ENCODE results near the gene ENTPD3. TPM values are rescaled to one million over a fixed set of nuclear protein-coding genes. Genes with fewer than 3 reads are reported as not detected.

ENTPD3 gene
- total RNA-seq, 1 donor from 2014 or later = not detected

DNA sequence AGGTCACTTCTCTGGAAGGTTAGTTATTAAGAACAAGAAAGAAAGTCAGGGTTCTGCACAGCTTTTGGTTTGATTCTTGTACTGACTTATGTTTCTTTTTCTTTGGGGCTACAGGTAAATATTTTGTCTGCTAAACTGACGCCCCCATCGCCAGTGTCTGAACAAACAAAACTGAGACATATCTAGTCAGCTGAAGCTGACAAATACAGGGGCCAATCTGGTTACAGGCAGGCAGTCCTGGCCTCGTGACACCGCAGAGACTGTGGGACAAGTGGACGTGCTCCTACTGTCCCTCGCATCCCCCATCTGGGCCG is 65.5 kb downstream of the ENTPD3 start:
- Mint-ChIP-seq H3K4me3 (peak overlapping the region; percentile 96), H3K9me3 (no peaks in the 10 kb centered on the region)
- POLR2A ChIA-PET = interaction anchor here (0.8 to 3.3 kb wide), 6 partner anchors 25 to 1560 kb away, joined by 4 to 24 read pairs (median 14); partner anchors contain the start of genes CTNNB1, EIF1B, ZNF619 and ZNF621

DNA sequence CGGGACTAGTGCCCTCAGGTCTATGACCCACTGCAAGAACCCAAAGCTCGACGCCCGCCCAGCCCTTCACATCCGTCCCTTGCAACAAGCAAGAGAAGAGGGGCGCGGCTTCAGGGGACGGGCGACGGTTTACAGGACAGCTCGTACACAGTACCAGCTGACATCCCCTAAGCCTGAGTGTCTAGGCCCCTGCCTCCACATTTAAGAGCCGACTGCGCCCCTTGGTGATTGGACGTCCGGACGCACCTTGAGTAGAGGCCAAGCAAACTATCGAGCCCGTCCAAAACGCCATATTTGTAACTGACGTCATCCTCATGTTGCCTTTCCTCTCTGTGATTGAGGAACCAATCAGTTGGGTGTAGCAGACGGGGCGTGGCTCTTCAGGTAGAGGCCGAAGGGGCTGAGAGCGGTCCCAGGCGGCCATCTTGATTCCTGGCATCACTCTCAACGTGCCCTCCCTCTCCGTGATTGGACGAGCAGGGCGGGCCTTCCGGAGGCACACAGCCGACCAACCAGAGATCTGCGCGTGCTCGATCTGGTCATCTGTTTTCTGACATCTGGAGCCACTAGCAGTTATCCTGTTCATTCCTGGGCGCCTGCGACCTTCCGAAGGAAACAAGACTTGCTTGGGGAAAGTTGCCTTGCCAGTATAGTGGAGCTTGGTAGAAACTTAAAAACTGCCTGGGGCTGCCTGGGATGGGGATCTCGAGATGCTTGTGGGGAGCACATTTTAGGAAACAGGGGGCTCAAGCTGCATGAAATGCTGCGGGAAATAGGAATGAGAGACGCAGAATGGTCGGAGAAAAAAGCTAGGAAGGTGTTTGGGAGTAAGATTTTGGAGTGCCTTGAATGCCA is 66.1 kb downstream of the ENTPD3 start:
- H3K27me3 Mint-ChIP-seq = no peaks in the 10 kb centered on the region
- H3K4me3 Mint-ChIP-seq = peak overlapping the region; percentile 96
- intact Hi-C loops (cut with micrococcal nuclease) = loop anchor here (1.0 to 10.0 kb wide), 7 partner anchors 24 to 1398 kb away; partner anchors contain the start of genes CTNNB1, EIF1B, SCN11A and SLC25A38
- H3K4me1 Mint-ChIP-seq = peaks cover 36% of the 10 kb centered on the region
- peak overlapping the region; percentile 98 for H3K27ac Mint-ChIP-seq
- ChIA-PET CTCF (interaction anchor here (0.8 to 2.5 kb wide), 2 partner anchors 144 to 145 kb away, joined by 3 to 7 read pairs; no protein-coding TSS in a partner anchor), POLR2A (interaction anchor here (0.6 to 3.3 kb wide), 8 partner anchors 10 to 1577 kb away, joined by 3 to 24 read pairs (median 8); partner anchors contain the start of genes CTNNB1, EIF1B, ZNF619 and ZNF621)
- peaks cover 19% of the 10 kb centered on the region for H3K36me3 Mint-ChIP-seq (ENCODE audit: low read depth)
- ATAC-seq (ENCODE audit: low read depth) = peak; percentile 92
- TF ChIP-seq, protein P1, sequence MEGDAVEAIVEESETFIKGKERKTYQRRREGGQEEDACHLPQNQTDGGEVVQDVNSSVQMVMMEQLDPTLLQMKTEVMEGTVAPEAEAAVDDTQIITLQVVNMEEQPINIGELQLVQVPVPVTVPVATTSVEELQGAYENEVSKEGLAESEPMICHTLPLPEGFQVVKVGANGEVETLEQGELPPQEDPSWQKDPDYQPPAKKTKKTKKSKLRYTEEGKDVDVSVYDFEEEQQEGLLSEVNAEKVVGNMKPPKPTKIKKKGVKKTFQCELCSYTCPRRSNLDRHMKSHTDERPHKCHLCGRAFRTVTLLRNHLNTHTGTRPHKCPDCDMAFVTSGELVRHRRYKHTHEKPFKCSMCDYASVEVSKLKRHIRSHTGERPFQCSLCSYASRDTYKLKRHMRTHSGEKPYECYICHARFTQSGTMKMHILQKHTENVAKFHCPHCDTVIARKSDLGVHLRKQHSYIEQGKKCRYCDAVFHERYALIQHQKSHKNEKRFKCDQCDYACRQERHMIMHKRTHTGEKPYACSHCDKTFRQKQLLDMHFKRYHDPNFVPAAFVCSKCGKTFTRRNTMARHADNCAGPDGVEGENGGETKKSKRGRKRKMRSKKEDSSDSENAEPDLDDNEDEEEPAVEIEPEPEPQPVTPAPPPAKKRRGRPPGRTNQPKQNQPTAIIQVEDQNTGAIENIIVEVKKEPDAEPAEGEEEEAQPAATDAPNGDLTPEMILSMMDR (IDR thresholded peaks at IDR 0.05) = no peak
- no peaks in the 10 kb centered on the region for H3K9me3 Mint-ChIP-seq
- DNase-seq = peak; percentile 81

More for the DNA sequence above, 65.5 kb downstream of the ENTPD3 start:
- TF ChIP-seq, protein P1 (IDR thresholded peaks at IDR 0.05) = no peak
- peaks cover 13% of the 10 kb centered on the region for H3K36me3 Mint-ChIP-seq (ENCODE audit: low read depth)
- H3K27ac Mint-ChIP-seq = peak overlapping the region; percentile 98
- DNase-seq = no peak
- ATAC-seq (ENCODE audit: low read depth) = no peak
- no peaks in the 10 kb centered on the region for H3K27me3 Mint-ChIP-seq
- intact Hi-C loops (cut with micrococcal nuclease) = loop anchor here (5.0 to 10.0 kb wide), 4 partner anchors 520 to 1398 kb away; partner anchors contain the start of genes CTNNB1, SCN11A, SLC25A38 and WDR48
- CTCF ChIA-PET = interaction anchor here (2.5 kb wide), 1 partner anchor 144 kb away, joined by 7 read pairs; no protein-coding TSS in a partner anchor
- peaks cover 32% of the 10 kb centered on the region for H3K4me1 Mint-ChIP-seq

GRCh38 chr3:40453933-40454332 is 66.9 kb downstream of the ENTPD3 start:
- TF ChIP-seq, protein P1 (IDR thresholded peaks at IDR 0.05) = no peak
- H3K9me3 Mint-ChIP-seq = no peaks in the 10 kb centered on the region
- no peak overlapping the region for H3K4me3 Mint-ChIP-seq
- H3K36me3 Mint-ChIP-seq (ENCODE audit: low read depth) = peaks cover 27% of the 10 kb centered on the region
- DNase-seq (no peak), ATAC-seq (ENCODE audit: low read depth) (no peak)
- peaks cover 44% of the 10 kb centered on the region for H3K4me1 Mint-ChIP-seq
- intact Hi-C loops (cut with micrococcal nuclease) = loop anchor here (1.0 to 10.0 kb wide), 7 partner anchors 23 to 1399 kb away; partner anchors contain the start of genes CTNNB1, EIF1B, SCN11A and SLC25A38
- CTCF ChIA-PET = interaction anchor here (0.8 kb wide), 1 partner anchor 145 kb away, joined by 3 read pairs; no protein-coding TSS in a partner anchor
- no peaks in the 10 kb centered on the region for H3K27me3 Mint-ChIP-seq
- peak overlapping the region; percentile 98 for H3K27ac Mint-ChIP-seq
- POLR2A ChIA-PET = interaction anchor here (0.6 to 3.3 kb wide), 6 partner anchors 9 to 1576 kb away, joined by 3 to 24 read pairs (median 14); partner anchors contain the start of genes CTNNB1, EIF1B, ZNF619 and ZNF621

- Mint-ChIP-seq H3K27me3 (no peaks in the 10 kb centered on the region), H3K36me3 (ENCODE audit: low read depth) (peaks cover 33% of the 10 kb centered on the region), H3K9me3 (no peaks in the 10 kb centered on the region), H3K4me1 (peaks cover 53% of the 10 kb centered on the region), H3K27ac (no peak overlapping the region), H3K4me3 (no peak overlapping the region)
- intact Hi-C loops (cut with micrococcal nuclease) = loop anchor here (5.0 to 10.0 kb wide), 3 partner anchors 52 to 1401 kb away; partner anchors contain the start of genes SCN11A, SLC25A38, WDR48 and ZNF620
- DNase-seq (no peak), ATAC-seq (ENCODE audit: low read depth) (no peak)
- TF ChIP-seq, protein P1 (IDR thresholded peaks at IDR 0.05) = no peak
- ChIA-PET CTCF (no interaction called here), POLR2A (interaction anchor here (1.1 kb wide), 1 partner anchor 22 kb away, joined by 4 read pairs; the partner anchor contains the start of gene ZNF619)
Observed at GRCh38 chr3:40455328-40455727, 68.3 kb downstream of the ENTPD3 start.
